Sigmoid colon (tissue), 7 donors: ENCODE results near the gene CLRN2. TPM values are rescaled to one million over a fixed set of nuclear protein-coding genes. Genes with fewer than 3 reads are reported as not detected.

ENCODE experiments used
- DNase-seq: peaks from one replicate; pipeline ENCODE4 v3.0.0-alpha.2; 2019
- H3K27ac ChIP-seq, 4 donors: fragments of 200-600 bp; sonication (generic); one replicate each; pipeline ENCODE4 v1.5.1; 2016 to 2019; ENCODE audit warnings: mild to moderate bottlenecking in 1 of 4
- H3K27me3 ChIP-seq, 3 donors: fragments of 200-600 bp; sonication (generic); one replicate each; pipeline ENCODE4 v1.5.1; 2019; ENCODE audit warnings: mild to moderate bottlenecking in 1 of 3
- H3K36me3 ChIP-seq, 4 donors: fragments of 200-600 bp; sonication (generic); one replicate each; pipeline ENCODE4 v1.5.1; 2016 to 2019
- H3K4me1 ChIP-seq, 4 donors: fragments of 200-600 bp; sonication (generic); one replicate each; pipeline ENCODE4 v1.5.1; 2017 to 2019
- H3K4me3 ChIP-seq, 4 donors: fragments of 200-600 bp; sonication (generic); one replicate each; pipeline ENCODE4 v1.5.1; 2017 to 2019; ENCODE audit warnings: mild to moderate bottlenecking in 2 of 4, moderate library complexity in 1 of 4
- H3K9me3 ChIP-seq, 4 donors: fragments of 200-600 bp in 3 of 4; sonication (generic) in 3 of 4; one replicate each; pipeline versions ENCODE4 v1.5.1 to v1.6.1; 2013 to 2019
- EP300 ChIP-seq, 4 donors: sonication (generic); formaldehyde crosslinking; IDR thresholded peaks; one replicate each; pipeline ENCODE4 v1.6.1; 2017; ENCODE audit warnings: antibody characterized with exemption in 4 of 4
- POLR2A ChIP-seq, 2 donors: fragments of 450-650 bp; IDR thresholded peaks; one replicate each; pipeline ENCODE4 v1.6.1; 2016; ENCODE audit warnings: antibody characterized with exemption in 2 of 2, mild to moderate bottlenecking in 2 of 2, moderate library complexity in 2 of 2
- POLR2AphosphoS5 ChIP-seq, 4 donors: sonication (generic); formaldehyde crosslinking; IDR thresholded peaks; one replicate each; pipeline ENCODE4 v1.6.1; 2017; ENCODE audit warnings: antibody characterized with exemption in 4 of 4
- WGBS, 2 donors: extraction: QIAGEN DNeasy Blood & Tissue Kit; methylation state at CpG; one replicate each; pipeline ENCODE4 v1.1.7; 2013; 5-methylcytosine and 5-hydroxymethylcytosine counted together
- intact Hi-C: fragments of 100-400 bp; cut with DNase I; formaldehyde crosslinking; loops from one replicate; pipeline ENCODE4 v1.15.1; 2023
- polyA plus RNA-seq, 3 donors: library from polyadenylated mRNA; stranded (reverse); fragments of 200-250 nt; gene quantifications; one replicate each; pipeline ENCODE4 v1.2.3, GENCODE V29; 2013
- total RNA-seq, 4 donors: library from RNA; depleted of rRNA; stranded (reverse); fragments of >200 nt; gene quantifications; one replicate each; pipeline ENCODE4 v1.1.0, GENCODE V29; 2016
- TF ChIP-seq, protein P1 (sequence below), 4 experiments: fragments of 450-650 bp in 3 of 4; fragments of 200-600 bp in 1 of 4; IDR thresholded peaks; one replicate each; pipeline ENCODE4 v1.5.1; 2016 to 2019; ENCODE audit warnings: antibody characterized with exemption in 4 of 4, mild to moderate bottlenecking in 3 of 4, moderate library complexity in 2 of 4
- donor health status: healthy with polysubstance abuse.
- donor health status: Bipolar disorder and iron deficiency.
- donor health status: healthy.

Gene CLRN2
- total and polyA plus RNA-seq, 7 donors: not detected

- DNase-seq: no peak
- no peaks in the 10 kb centered on the region for H3K27me3 ChIP-seq
- WGBS, 2 donors: 42 to 45% methylated on average over 2 of the region's 2 CpGs
- no peak overlapping the region for H3K4me3 ChIP-seq
- H3K27ac ChIP-seq: no peak overlapping the region
- no peaks in the 10 kb centered on the region for H3K9me3 ChIP-seq
- H3K36me3 ChIP-seq: no peaks in the 10 kb centered on the region
- no peak for TF ChIP-seq POLR2AphosphoS5 (IDR thresholded peaks at IDR 0.05)
- TF ChIP-seq POLR2A (IDR thresholded peaks at IDR 0.05): no peak
- TF ChIP-seq, protein P1, sequence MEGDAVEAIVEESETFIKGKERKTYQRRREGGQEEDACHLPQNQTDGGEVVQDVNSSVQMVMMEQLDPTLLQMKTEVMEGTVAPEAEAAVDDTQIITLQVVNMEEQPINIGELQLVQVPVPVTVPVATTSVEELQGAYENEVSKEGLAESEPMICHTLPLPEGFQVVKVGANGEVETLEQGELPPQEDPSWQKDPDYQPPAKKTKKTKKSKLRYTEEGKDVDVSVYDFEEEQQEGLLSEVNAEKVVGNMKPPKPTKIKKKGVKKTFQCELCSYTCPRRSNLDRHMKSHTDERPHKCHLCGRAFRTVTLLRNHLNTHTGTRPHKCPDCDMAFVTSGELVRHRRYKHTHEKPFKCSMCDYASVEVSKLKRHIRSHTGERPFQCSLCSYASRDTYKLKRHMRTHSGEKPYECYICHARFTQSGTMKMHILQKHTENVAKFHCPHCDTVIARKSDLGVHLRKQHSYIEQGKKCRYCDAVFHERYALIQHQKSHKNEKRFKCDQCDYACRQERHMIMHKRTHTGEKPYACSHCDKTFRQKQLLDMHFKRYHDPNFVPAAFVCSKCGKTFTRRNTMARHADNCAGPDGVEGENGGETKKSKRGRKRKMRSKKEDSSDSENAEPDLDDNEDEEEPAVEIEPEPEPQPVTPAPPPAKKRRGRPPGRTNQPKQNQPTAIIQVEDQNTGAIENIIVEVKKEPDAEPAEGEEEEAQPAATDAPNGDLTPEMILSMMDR (IDR thresholded peaks at IDR 0.05): no peak
- no peak for TF ChIP-seq EP300 (IDR thresholded peaks at IDR 0.05)
- no peaks in the 10 kb centered on the region for H3K4me1 ChIP-seq
- intact Hi-C loops: no loop called here
These were observed 8.7 kb downstream of the CLRN2 start for GRCh38 chr4:17523662-17524061.

DNA sequence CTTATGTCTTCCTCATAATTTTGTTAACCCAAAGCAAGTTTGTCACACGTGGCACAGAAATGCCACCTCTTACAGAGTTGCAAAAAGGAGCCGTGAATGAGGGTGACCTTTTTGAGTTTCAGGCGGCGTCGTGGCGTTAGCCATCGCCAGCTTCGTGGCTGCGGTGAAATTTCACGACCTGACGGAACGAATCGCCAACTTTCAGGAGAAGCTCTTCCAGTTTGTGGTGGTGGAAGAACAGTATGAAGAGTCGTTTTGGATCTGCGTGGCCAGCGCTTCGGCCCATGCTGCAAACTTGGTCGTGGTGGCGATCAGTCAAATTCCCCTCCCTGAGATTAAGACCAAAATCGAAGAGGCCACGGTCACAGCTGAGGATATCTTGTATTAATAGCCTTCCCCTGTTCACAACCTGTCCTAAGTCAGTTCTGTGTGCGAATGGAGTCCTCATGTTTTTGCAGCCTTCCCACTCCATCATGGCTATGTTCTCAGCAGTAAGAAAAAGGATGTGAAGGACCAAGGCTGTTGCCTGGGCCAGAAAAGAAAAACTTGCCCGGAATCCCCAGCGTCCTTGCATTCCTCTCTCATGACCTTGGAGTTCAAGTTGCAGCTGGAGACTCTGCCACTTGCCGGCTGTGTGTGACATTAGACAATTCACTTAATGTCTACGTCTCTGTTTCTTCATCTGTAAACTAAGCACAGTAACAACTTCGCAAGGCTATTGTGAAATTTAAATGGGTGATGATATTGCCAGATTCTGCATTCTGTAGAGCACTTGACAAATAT, 11.9 kb downstream of the CLRN2 start:
- 83 to 86% methylated on average over 27 of the region's 27 CpGs for WGBS, 2 donors
- H3K4me3 ChIP-seq: no peak overlapping the region
- no peak for DNase-seq
- intact Hi-C loops: no loop called here
- no peaks in the 10 kb centered on the region for H3K36me3 ChIP-seq
- H3K27me3 ChIP-seq: no peaks in the 10 kb centered on the region
- no peaks in the 10 kb centered on the region for H3K9me3 ChIP-seq
- TF ChIP-seq EP300 (IDR thresholded peaks at IDR 0.05) (no peak), POLR2A (IDR thresholded peaks at IDR 0.05) (no peak), POLR2AphosphoS5 (IDR thresholded peaks at IDR 0.05) (no peak)
- TF ChIP-seq, protein P1 (IDR thresholded peaks at IDR 0.05): no peak
- H3K27ac ChIP-seq: no peak overlapping the region
- no peaks in the 10 kb centered on the region for H3K4me1 ChIP-seq

DNA sequence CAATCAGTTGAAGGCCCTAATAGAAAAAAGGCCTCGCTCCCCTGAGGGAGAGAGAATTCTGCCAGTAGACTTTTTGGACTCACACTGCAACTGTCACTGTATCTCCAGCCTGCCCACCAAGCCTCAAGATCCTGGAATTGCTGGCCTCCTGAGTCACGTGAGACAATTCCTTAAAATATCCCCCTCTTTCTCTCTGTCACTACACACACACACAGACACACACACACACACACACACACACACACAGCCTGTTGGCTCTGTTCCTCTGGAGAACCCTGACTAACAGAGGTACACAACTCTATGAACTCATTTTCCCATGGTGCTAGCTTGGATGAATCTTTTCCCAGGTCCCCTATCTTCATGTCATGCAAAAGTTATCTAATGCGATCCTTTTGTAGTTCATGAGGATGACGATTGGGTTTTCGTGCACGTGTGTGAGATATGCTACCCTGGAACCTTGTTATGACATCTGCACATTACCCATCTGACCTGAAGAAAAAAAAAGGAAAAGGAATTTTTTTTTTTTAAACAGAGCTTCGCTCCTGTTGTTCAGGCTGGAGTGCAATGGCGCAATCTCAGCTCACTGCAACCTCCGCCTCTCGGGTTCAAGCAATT, 13.7 kb downstream of the CLRN2 start:
- no peak overlapping the region for H3K4me3 ChIP-seq
- no peaks in the 10 kb centered on the region for H3K4me1 ChIP-seq
- H3K36me3 ChIP-seq: no peaks in the 10 kb centered on the region
- no peak overlapping the region for H3K27ac ChIP-seq
- H3K27me3 ChIP-seq: no peaks in the 10 kb centered on the region
- H3K9me3 ChIP-seq: no peaks in the 10 kb centered on the region
- intact Hi-C loops: no loop called here
- DNase-seq: no peak
- TF ChIP-seq POLR2A (IDR thresholded peaks at IDR 0.05): no peak
- 91 to 92% methylated on average over 10 of the region's 10 CpGs for WGBS, 2 donors

DNA sequence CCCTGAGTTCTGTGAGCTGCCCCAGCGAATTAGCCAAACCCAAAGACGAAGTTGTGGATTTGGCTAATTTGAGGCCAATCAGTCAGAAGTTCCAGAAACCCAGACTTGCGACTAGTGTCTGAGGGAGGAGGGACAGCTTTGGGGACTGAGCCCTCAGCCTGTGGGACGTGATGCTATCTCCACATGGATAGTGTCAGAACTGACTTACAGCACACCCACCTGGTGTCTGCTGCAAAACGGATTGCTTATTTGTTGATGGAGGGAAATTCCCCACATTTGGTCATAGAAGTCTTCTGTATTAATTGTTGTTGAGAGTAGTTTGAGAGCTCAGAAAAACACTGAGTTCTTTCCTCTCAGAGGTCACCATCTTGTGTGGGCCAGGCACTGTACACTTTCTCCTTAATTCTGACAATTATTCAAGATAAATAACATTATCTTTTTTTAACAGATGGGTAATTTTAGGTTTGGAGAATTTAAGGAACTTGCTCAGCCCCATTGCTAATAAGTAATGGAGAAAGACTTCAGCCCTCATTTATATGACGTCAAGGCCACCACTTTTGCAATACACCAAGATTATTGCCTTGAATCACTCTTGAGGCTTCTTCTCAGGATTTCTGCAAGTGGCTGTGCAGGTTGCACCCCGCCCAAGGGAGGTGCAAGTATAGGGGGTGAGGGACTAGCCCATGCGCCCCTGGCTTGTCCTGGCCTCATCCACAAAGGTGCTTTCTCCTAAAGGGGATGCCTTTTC, 16.7 kb downstream of the CLRN2 start:
- WGBS, 2 donors: 69 to 83% methylated on average over 8 of the region's 8 CpGs
- Histone ChIP-seq H3K9me3 (no peaks in the 10 kb centered on the region), H3K4me1 (no peaks in the 10 kb centered on the region), H3K27ac (no peak overlapping the region), H3K4me3 (no peak overlapping the region), H3K27me3 (no peaks in the 10 kb centered on the region), H3K36me3 (no peaks in the 10 kb centered on the region)
- intact Hi-C loops: no loop called here
- DNase-seq: no peak
- no peak for TF ChIP-seq POLR2A (IDR thresholded peaks at IDR 0.05)
- TF ChIP-seq, protein P1 (IDR thresholded peaks at IDR 0.05): no peak
- no peak for TF ChIP-seq POLR2AphosphoS5 (IDR thresholded peaks at IDR 0.05)
- no peak for TF ChIP-seq EP300 (IDR thresholded peaks at IDR 0.05)

DNA sequence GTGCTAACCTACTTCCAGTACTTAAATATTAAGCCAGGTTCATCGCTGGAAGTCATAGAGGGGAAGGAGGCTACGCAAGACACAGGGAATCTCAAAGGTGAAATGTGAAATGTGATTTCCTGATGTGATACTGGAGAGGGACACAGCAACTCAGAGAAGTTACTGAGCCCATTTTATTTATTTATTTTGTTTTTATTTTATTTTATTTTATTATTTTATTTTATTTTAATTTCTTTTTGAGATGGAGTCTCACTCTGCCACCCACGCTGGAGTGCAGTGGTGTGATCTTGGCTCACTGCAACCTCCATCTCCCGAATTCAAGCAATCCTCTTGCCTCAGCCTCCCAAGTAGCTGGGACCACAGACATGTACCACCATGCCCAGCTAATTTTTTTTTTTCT, 19.7 kb downstream of the CLRN2 start:
- TF ChIP-seq POLR2AphosphoS5 (IDR thresholded peaks at IDR 0.05) (no peak), EP300 (IDR thresholded peaks at IDR 0.05) (no peak), POLR2A (IDR thresholded peaks at IDR 0.05) (no peak)
- TF ChIP-seq, protein P1 (IDR thresholded peaks at IDR 0.05): no peak
- Histone ChIP-seq H3K9me3 (no peaks in the 10 kb centered on the region), H3K27ac (no peak overlapping the region), H3K27me3 (no peaks in the 10 kb centered on the region), H3K4me3 (no peak overlapping the region), H3K4me1 (no peaks in the 10 kb centered on the region), H3K36me3 (no peaks in the 10 kb centered on the region)
- 93 to 95% methylated on average over 4 of the region's 4 CpGs for WGBS, 2 donors
- intact Hi-C loops: no loop called here
- DNase-seq: no peak
